Measurements from ENCODE around the gene NYNRIN. TPM values are rescaled to one million over a fixed set of nuclear protein-coding genes. Genes with fewer than 3 reads are reported as not detected.
"Not testable (repeated sequence)": the region's sequence is repeated elsewhere in the genome, so short reads cannot be mapped to it uniquely, and the experiment has no call there.

The NYNRIN gene
- total RNA-seq, 1 donor from 2014 or later = not detected

DNA sequence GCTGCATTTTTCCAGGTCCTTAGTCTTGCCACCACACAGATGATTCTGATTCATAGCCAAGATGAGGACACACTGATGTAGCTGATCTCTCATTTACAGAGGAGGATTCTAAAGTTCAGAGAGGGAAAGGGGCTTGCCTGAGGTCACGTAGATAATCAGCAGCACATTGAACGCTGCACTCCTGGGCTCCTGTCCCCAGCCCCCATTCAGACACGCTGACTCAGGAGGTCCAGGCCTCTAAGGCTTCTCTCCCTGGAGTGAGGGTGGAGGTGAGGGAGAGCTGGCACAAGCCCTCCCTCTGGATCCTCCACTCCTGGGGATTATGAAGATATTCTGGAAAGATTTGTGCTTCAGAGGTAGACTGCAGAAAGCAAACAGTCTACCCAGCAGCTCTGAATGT lies 20.5 kb upstream of the NYNRIN start:
- Mint-ChIP-seq H3K4me3 (no peak overlapping the region), H3K4me1 (peaks cover 1% of the 10 kb centered on the region), H3K36me3 (ENCODE audit: low read depth) (no peaks in the 10 kb centered on the region), H3K27ac (no peak overlapping the region), H3K27me3 (no peaks in the 10 kb centered on the region), H3K9me3 (no peaks in the 10 kb centered on the region)
- no peak for DNase-seq
- intact Hi-C loops (cut with micrococcal nuclease) = no loop called here

DNA sequence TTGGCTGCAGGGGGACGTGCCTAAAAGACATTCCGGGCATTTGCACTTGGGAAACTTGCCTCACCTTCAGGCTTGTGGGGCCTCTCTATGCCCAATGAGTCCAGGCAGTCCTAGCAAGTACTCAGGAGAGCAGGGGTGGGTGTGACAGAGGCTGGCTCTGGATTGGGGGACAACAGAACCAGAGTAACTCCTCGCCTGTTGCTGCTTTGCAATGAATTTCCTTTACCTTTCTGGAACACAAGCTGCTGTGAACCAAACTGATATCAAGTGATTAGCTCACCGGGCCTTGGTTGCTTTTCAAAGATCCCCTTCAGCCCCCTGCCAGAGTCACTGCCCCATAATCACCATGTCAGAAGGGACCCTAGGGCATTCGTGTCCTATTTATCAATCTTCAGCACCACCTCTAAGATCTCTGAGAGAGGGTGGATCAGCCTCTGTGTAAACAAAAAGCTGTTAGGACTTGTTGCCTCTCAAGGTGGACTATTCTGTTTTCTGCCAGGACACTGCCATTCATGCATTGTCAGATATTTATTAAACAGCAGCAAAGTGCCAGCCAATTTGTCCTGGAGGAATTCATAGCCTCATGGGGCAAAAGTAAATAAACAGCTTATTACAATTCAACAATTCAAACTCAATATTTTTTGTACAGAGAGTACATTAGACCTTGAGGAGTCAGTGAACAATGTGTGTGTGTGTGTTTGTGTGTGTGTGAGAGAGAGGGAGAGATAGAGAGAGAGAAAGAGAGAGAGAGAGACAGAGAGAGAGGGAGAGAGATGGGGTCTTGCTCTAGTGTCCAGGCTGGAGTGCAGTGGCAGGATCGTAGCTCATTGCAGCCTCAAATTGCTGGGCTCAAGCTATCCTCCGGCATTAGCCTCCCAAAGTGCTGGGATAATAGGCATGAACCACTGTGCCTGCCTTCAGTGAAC lies 19.6 kb upstream of the NYNRIN start:
- intact Hi-C loops (cut with micrococcal nuclease) = no loop called here
- Mint-ChIP-seq H3K4me3 (no peak overlapping the region), H3K27ac (no peak overlapping the region), H3K27me3 (peaks cover 4% of the 10 kb centered on the region), H3K36me3 (ENCODE audit: low read depth) (no peaks in the 10 kb centered on the region), H3K4me1 (peaks cover 1% of the 10 kb centered on the region), H3K9me3 (no peaks in the 10 kb centered on the region)
- no peak for DNase-seq

DNA sequence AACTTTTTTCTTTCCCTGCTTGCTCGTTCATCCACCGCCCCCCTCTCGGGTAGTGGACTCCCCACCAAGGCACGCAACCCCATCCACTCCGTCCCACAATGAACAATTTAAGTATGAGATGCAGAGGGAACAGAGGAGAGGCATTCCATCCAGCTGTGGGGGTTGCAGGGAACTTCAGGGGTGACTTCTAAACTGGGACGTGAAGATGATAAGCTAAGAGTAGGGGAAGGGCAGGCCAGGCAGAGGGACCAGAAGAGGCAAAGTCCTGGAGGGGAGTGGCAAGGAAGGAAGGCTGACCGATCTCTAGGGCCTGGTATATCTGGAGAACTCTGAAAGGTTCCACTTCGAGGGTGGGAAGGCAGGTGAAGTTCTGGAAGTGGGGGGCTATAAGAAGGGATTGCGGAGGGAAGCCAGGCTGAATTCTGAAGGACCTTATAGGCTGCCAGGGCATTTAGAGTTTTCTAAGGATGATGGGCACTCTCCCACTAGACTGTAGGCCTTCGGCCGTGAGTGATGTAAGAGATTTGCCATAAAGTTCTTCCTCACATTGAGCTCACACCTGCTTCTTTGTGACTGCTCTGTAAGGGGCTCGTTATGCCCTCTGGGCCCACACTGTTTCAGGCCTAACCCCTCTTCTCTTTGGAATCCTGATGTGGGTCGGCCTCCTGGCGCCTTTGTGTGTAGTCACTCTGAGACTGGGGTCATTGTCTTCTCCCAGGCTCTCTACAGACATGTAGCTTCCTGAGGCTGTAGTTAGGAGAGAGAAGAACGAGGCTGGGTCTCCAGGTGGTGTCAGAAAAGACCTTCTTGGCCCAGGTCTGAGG lies 18.7 kb upstream of the NYNRIN start:
- H3K27me3 Mint-ChIP-seq = peaks cover 4% of the 10 kb centered on the region
- H3K4me1 Mint-ChIP-seq = peaks cover 1% of the 10 kb centered on the region
- no peak overlapping the region for H3K4me3 Mint-ChIP-seq

DNA sequence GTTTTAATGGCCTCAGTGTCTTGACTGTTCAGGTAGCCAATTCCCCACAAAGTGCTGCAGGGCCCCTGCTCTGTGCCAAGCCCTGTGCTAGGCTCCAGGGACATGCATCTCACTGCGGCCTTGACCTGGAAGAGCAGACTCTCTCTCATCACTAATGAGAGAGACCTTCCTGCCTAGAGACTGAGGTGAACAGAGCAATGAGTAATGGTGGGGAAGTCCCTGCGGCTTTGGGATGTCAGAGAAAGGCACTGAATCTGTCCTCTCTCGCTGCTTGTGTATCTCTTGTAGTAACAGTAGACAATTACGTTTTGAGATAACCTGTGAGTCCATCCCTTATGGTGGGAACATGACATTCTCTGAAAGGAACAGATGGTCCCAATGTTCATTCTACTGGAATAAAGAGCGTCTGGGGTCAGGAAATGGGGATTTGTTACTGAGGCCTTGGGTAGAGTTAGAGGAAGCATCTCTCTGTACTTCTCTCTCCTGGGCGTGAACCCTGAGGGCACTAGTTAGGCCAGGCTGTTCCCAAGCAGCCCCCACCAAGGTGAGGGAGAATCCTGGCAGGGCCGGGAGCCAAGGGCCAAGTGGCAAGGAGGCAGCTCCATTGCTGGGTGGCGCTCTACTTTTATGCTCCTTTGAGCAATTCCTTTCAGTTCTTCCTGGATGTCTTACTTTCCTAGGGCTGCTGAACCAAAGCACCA lies 17.3 kb upstream of the NYNRIN start:
- no peak overlapping the region for H3K4me3 Mint-ChIP-seq
- no peaks in the 10 kb centered on the region for H3K9me3 Mint-ChIP-seq
- DNase-seq = no peak
- H3K27ac Mint-ChIP-seq = no peak overlapping the region
- intact Hi-C loops (cut with micrococcal nuclease) = no loop called here
- H3K27me3 Mint-ChIP-seq = peaks cover 8% of the 10 kb centered on the region
- H3K4me1 Mint-ChIP-seq = peaks cover 1% of the 10 kb centered on the region
- no peaks in the 10 kb centered on the region for H3K36me3 Mint-ChIP-seq (ENCODE audit: low read depth)

More for the DNA sequence above, 18.7 kb upstream of the NYNRIN start:
- DNase-seq = no peak
- H3K9me3 Mint-ChIP-seq = no peaks in the 10 kb centered on the region
- intact Hi-C loops (cut with micrococcal nuclease) = no loop called here
- no peaks in the 10 kb centered on the region for H3K36me3 Mint-ChIP-seq (ENCODE audit: low read depth)
- H3K27ac Mint-ChIP-seq = no peak overlapping the region

DNA sequence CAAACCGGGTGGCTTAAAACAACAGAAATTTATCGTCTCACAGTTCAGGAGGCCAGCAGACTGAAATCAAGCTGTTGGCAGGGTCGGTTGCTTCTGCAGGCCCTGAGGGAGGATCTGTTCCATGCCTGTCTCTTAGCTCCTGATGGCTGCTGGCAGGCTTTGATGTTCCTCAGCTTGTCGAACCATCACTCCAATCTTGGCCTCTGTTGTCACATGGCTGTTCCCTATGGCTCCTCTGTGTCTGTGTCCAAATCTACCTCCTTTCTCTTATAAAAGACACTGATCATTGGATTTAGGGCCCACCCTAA lies 16.8 kb upstream of the NYNRIN start:
- Mint-ChIP-seq H3K36me3 (ENCODE audit: low read depth) (no peaks in the 10 kb centered on the region), H3K4me1 (peaks cover 1% of the 10 kb centered on the region), H3K4me3 (no peak overlapping the region), H3K9me3 (no peaks in the 10 kb centered on the region), H3K27ac (no peak overlapping the region), H3K27me3 (peaks cover 13% of the 10 kb centered on the region)
- intact Hi-C loops (cut with micrococcal nuclease) = no loop called here
- no peak for DNase-seq

DNA sequence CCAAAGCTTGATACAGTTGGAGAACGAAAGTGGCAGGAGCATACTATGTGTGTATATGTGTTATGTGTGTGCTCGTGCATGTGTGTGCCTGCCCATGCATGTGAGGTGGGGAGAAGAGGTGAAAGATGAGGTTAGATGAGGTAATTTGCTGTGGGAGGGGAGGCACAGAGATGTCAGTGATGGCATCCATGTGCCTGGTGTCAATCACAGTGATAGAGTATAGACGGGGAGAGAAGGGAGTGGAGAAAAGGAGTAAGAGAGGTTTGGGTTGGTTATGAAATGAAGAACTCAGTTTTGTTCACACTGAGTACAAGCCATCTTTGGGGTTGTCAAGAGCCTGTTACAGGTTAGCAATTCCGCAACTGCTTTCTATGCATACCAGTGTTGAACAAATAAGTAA lies 14.6 kb upstream of the NYNRIN start:
- H3K36me3 Mint-ChIP-seq (ENCODE audit: low read depth) = no peaks in the 10 kb centered on the region
- H3K4me1 Mint-ChIP-seq = peaks cover 1% of the 10 kb centered on the region
- intact Hi-C loops (cut with micrococcal nuclease) = no loop called here
- peaks cover 22% of the 10 kb centered on the region for H3K27me3 Mint-ChIP-seq
- no peaks in the 10 kb centered on the region for H3K9me3 Mint-ChIP-seq
- no peak overlapping the region for H3K4me3 Mint-ChIP-seq
- no peak overlapping the region for H3K27ac Mint-ChIP-seq
- no peak for DNase-seq

DNA sequence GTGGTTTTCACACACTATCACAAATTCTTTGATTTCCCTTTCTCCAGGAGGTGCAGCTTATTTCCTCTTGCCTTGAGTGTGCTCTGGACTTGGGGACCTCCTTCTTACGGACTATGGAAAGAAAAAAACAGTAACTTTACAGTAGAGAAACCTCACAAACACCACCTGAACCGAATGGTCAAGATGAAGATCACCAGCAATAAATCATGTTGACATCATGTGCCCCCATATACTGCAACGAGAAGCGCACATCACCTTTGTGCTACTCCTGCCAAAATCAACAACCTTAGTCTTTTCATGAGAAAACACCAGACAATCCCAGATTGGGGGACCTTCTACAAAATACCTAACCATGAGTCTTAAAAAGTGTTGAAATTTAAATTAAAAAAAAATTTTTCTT lies 13.3 kb upstream of the NYNRIN start:
- Mint-ChIP-seq H3K4me3 (no peak overlapping the region), H3K27ac (no peak overlapping the region), H3K4me1 (peaks cover 1% of the 10 kb centered on the region), H3K36me3 (ENCODE audit: low read depth) (no peaks in the 10 kb centered on the region), H3K27me3 (peaks cover 28% of the 10 kb centered on the region), H3K9me3 (no peaks in the 10 kb centered on the region)
- DNase-seq = no peak
- intact Hi-C loops (cut with micrococcal nuclease) = no loop called here

DNA sequence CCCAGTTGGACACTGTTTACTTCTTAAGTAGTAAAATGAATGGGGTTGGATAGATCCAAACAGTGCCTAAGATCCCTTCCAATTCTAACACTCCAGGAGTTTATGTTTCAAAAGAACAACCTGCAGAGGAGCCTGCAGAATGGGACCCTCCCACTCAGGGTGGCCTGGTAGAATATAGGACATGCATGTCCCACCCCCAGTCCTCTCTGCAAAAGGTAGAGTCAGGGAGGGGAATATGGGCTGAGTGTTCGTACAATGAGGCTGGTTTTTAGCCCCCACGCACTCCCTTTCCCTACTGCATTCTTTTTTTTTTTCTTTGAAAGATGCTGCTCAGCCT lies 11.8 kb upstream of the NYNRIN start:
- Mint-ChIP-seq H3K36me3 (ENCODE audit: low read depth) (no peaks in the 10 kb centered on the region), H3K27ac (no peak overlapping the region), H3K4me1 (no peaks in the 10 kb centered on the region), H3K27me3 (peaks cover 37% of the 10 kb centered on the region), H3K4me3 (no peak overlapping the region), H3K9me3 (no peaks in the 10 kb centered on the region)
- no peak for DNase-seq
- intact Hi-C loops (cut with micrococcal nuclease) = no loop called here

DNA sequence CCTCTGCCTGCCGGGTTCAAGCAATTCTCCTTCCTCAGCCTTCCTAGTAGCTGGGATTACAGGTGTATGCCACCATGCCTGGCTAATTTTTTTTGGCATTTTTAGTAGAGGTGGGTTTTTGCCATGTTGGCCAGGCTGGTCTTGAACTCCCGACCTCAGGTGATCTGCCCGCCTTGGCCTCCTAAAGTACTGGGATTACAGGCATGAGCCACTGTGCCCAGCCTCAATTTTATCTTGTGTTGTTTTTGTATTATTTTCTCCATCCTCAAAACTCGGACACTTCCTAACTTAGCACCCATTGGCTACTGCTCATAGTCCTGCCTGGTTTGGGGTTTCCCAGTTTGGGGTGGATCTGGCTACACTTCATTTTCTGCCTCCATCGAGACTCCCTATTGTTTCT lies 11.2 kb upstream of the NYNRIN start:
- DNase-seq; intact Hi-C loops (cut with micrococcal nuclease); H3K27ac Mint-ChIP-seq; H3K4me1 Mint-ChIP-seq; H3K9me3 Mint-ChIP-seq; H3K4me3 Mint-ChIP-seq; H3K36me3 Mint-ChIP-seq (ENCODE audit: low read depth): not testable (repeated sequence)
- H3K27me3 Mint-ChIP-seq = peaks cover 40% of the 10 kb centered on the region

DNA sequence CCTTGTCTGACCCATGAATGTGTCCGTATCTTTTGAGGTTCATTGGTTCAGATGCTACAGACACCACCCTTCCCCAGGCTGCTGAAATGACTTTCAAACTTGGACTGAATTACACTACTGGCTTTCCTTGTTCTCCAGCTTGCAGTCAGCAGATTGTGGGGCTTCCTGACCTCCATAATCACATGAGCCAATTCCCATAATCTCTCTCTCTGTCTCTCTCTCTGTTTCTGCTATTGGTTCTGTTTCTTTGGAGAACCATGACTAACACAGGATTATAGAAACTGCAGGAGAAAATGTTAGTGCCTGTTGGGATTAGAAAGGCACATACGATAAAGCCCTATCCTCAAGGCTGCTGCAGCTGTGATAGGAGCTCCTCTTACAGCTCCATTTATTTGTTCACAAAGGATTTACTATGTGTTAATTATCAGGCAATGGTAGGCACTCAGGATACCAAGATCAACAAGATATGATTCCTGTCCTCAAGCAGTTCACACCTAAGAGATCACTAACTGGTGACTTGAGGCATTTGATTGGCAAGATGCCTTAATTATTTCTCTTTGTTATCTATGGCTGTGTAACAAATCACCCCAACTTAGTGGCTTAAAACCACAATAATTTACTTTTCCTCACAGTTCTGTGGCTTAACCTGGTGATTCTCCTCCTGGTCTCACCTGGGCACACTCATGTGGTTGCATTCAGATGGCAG lies 10.2 kb upstream of the NYNRIN start:
- H3K4me3 Mint-ChIP-seq = no peak overlapping the region
- H3K4me1 Mint-ChIP-seq = no peaks in the 10 kb centered on the region
- no peaks in the 10 kb centered on the region for H3K36me3 Mint-ChIP-seq (ENCODE audit: low read depth)
- H3K27me3 Mint-ChIP-seq = peaks cover 44% of the 10 kb centered on the region
- intact Hi-C loops (cut with micrococcal nuclease) = no loop called here
- no peak for DNase-seq
- H3K9me3 Mint-ChIP-seq = no peaks in the 10 kb centered on the region
- no peak overlapping the region for H3K27ac Mint-ChIP-seq

DNA sequence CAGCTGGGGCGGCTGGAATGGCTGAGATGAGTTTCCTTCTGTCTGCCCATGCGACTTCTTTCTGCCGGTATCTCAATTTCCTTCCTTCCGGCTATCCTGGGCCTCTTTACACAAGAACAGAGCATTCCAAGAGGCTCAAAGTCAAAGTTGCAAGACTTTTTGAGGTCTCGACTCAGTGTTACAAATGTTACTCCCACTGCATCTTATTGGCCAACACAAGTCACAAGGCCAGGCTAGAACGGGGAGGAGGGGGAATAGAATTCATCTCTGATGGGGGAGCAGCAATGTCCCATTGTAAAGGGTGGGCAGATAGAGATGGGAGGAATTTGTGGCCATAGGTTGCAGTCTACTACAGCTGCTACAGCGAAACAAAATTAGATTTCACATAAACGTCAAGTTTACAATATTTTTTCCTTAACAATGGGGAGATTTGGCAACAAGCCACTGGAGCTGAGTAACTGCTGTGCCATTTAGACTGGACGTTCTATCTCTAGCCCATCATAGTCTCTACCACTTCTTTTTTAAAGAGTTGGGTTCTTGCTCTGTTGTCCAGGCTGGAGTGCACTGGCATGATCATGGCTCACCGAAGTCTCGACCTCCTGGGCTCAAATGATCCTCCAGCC lies 9.5 kb upstream of the NYNRIN start:
- no peak overlapping the region for H3K27ac Mint-ChIP-seq
- no peaks in the 10 kb centered on the region for H3K36me3 Mint-ChIP-seq (ENCODE audit: low read depth)
- intact Hi-C loops (cut with micrococcal nuclease) = no loop called here
- H3K9me3 Mint-ChIP-seq = no peaks in the 10 kb centered on the region
- H3K4me3 Mint-ChIP-seq = no peak overlapping the region
- H3K27me3 Mint-ChIP-seq = peaks cover 43% of the 10 kb centered on the region
- no peak for DNase-seq
- no peaks in the 10 kb centered on the region for H3K4me1 Mint-ChIP-seq

DNA sequence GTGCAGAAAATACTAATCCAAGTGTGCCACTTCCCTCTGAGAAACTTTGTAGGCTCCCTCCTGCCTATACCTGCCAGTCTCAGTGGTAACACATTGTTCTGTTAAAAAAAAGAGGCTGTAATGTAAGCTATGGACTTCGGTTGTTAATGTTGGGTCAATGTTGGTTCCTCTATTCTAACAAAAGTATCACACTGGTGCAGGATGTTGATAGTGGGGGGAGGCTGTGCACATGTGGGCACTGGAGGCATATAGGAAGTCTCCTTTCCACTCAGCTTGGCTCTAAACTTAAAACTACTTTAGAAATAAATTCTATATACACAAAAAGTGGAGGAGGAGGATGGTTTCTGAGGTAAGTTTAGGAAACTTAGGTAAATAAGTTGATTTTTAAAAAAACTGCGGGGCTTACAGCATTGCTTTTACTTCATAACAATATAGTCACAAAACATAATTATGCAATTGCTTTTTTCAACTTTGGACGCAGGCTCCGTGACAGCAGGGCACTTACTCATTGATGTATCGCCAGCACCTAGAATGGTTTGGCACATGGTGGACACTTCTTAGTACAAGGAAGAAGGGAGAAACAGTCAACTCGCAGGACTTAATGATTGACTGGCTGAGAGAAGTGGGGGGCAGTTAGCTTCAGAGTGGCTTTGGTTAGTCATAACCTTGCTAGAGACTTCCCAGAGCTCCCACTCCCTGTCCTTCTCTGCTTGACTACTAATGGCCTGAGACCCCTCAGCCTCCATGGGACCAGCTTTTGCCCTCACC lies 7.9 kb upstream of the NYNRIN start:
- no peak for DNase-seq
- intact Hi-C loops (cut with micrococcal nuclease) = no loop called here
- Mint-ChIP-seq H3K27me3 (peaks cover 43% of the 10 kb centered on the region), H3K4me3 (no peak overlapping the region), H3K27ac (no peak overlapping the region), H3K4me1 (peaks cover 2% of the 10 kb centered on the region), H3K9me3 (no peaks in the 10 kb centered on the region), H3K36me3 (ENCODE audit: low read depth) (no peaks in the 10 kb centered on the region)
